ENCODE measurements around the gene DCHS1. TPM values are rescaled to one million over a fixed set of nuclear protein-coding genes. Genes with fewer than 3 reads are reported as not detected.

DCHS1 gene
- total and polyA plus RNA-seq, 2 donors (not counting 1 experiment from before 2014, with no cell fraction given) = 0.92 to 23.9 TPM

DNA sequence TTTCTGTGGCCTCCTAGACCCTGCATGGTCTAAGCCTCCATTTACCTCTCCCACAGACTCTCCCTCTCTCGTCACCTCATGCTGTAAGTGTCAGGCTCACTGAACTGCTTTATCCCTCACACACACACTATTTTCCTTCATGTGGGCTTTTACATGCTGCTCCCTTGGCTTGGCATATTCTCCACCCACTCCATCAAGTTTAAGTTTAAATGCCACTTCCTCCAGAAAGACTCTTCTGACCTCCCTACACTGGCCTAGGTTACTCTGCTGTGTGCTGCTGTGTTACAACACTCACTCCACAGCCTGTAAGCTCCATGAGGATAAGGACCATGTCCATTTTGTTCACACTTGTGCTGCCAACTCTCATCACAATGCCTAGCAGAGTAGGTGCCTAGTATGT lies 2.5 kb downstream of the DCHS1 start:
- H3K9ac ChIP-seq (ENCODE audit: insufficient read depth, low read length) = no peak overlapping the region
- peaks cover 37% of the 10 kb centered on the region for H3K27me3 ChIP-seq (ENCODE audit: control insufficient read depth, insufficient read depth, low read length)
- H3K36me3 ChIP-seq (ENCODE audit: control insufficient read depth, insufficient read depth, low read length) = no peaks in the 10 kb centered on the region
- H3K79me2 ChIP-seq (ENCODE audit: control insufficient read depth, insufficient read depth, low read length) = no peaks in the 10 kb centered on the region
- no peak overlapping the region for H3K27ac ChIP-seq (ENCODE audit: insufficient read depth, low read length)
- TF ChIP-seq, protein P1, sequence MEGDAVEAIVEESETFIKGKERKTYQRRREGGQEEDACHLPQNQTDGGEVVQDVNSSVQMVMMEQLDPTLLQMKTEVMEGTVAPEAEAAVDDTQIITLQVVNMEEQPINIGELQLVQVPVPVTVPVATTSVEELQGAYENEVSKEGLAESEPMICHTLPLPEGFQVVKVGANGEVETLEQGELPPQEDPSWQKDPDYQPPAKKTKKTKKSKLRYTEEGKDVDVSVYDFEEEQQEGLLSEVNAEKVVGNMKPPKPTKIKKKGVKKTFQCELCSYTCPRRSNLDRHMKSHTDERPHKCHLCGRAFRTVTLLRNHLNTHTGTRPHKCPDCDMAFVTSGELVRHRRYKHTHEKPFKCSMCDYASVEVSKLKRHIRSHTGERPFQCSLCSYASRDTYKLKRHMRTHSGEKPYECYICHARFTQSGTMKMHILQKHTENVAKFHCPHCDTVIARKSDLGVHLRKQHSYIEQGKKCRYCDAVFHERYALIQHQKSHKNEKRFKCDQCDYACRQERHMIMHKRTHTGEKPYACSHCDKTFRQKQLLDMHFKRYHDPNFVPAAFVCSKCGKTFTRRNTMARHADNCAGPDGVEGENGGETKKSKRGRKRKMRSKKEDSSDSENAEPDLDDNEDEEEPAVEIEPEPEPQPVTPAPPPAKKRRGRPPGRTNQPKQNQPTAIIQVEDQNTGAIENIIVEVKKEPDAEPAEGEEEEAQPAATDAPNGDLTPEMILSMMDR (conservative IDR thresholded peaks at IDR 0.05 in 1 of 2, IDR thresholded peaks at IDR 0.05 in 1 of 2; ENCODE audit: low read depth in 1 of 2, low read length in 2 of 2) = no peak
- no peak for TF ChIP-seq EZH2 (IDR thresholded peaks at IDR 0.05; ENCODE audit: low read length, missing control alignments)
- H4K20me1 ChIP-seq (ENCODE audit: control insufficient read depth, extremely low read depth, insufficient read depth, low read length) = no peaks in the 10 kb centered on the region
- H3K9me3 ChIP-seq (ENCODE audit: control insufficient read depth, insufficient read depth, low read depth, low read length) = no peaks in the 10 kb centered on the region
- no peak overlapping the region for H2AFZ ChIP-seq (ENCODE audit: low read length)
- H3K4me2 ChIP-seq (ENCODE audit: extremely low read depth, insufficient read depth, low read length) = no peak overlapping the region
- no peaks in the 10 kb centered on the region for H3K4me1 ChIP-seq (ENCODE audit: control insufficient read depth, extremely low read depth, insufficient read depth, low read length)
- no peak for DNase-seq (ENCODE audit: low read depth in 2 of 2)
- H3K4me3 ChIP-seq (replicated peaks in 1 of 4; ENCODE audit: control extremely low read depth in 1 of 4, insufficient read depth in 1 of 4, low read depth in 3 of 4, low read length in 4 of 4) = no peak overlapping the region

DNA sequence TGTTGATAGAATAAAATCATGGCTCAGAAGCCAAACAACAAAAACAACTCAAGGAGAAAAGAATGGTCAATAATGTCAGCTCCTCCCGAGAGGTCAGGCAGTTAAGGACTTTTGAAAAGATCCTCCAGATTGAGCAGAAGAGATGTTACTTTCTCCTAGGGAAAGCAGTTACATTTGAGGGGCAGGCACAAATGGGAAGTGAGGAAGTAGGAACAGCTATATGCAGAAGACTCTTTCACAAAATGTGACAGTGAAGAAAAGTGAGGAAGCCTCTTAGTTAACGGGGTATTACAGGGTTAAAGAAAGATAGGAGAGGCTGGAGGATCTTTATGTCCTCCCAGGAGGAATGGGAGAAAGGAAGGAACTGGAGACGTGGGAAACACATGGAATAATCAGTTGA lies 3.4 kb downstream of the DCHS1 start:
- Histone ChIP-seq H3K27me3 (ENCODE audit: control insufficient read depth, insufficient read depth, low read length) (peaks cover 37% of the 10 kb centered on the region), H4K20me1 (ENCODE audit: control insufficient read depth, extremely low read depth, insufficient read depth, low read length) (no peaks in the 10 kb centered on the region), H3K9ac (ENCODE audit: insufficient read depth, low read length) (no peak overlapping the region), H3K9me3 (ENCODE audit: control insufficient read depth, insufficient read depth, low read depth, low read length) (no peaks in the 10 kb centered on the region), H3K4me1 (ENCODE audit: control insufficient read depth, extremely low read depth, insufficient read depth, low read length) (peaks cover under 1% of the 10 kb centered on the region), H3K27ac (ENCODE audit: insufficient read depth, low read length) (no peak overlapping the region), H3K79me2 (ENCODE audit: control insufficient read depth, insufficient read depth, low read length) (no peaks in the 10 kb centered on the region), H3K4me3 (replicated peaks in 1 of 4; ENCODE audit: control extremely low read depth in 1 of 4, insufficient read depth in 1 of 4, low read depth in 3 of 4, low read length in 4 of 4) (no peak overlapping the region), H3K4me2 (ENCODE audit: extremely low read depth, insufficient read depth, low read length) (no peak overlapping the region), H2AFZ (ENCODE audit: low read length) (no peak overlapping the region), H3K36me3 (ENCODE audit: control insufficient read depth, insufficient read depth, low read length) (no peaks in the 10 kb centered on the region)
- TF ChIP-seq, protein P1 (conservative IDR thresholded peaks at IDR 0.05 in 1 of 2, IDR thresholded peaks at IDR 0.05 in 1 of 2; ENCODE audit: low read depth in 1 of 2, low read length in 2 of 2) = no peak
- TF ChIP-seq EZH2 (IDR thresholded peaks at IDR 0.05; ENCODE audit: low read length, missing control alignments) = no peak
- no peak for DNase-seq (ENCODE audit: low read depth in 2 of 2)

DNA sequence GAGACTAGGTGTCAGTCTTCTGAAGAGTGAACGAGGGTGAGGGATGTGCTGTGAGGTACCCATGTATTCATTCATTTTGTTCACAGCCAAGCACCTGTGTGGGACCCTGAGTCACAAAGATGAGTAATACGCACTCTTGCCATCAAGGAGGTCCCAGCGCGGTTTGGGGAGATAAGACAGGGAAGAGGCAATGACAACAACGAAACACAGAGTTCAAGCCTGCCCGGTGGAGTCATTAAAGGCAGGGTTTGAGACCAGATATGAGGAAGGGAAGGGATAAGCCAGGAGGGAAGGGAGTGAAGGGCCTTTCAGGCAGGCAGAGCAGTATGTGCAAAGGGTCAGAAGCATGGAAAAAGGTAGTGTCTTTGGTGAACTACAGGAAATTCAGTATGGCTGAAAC lies 4.6 kb downstream of the DCHS1 start:
- Histone ChIP-seq H3K9me3 (ENCODE audit: control insufficient read depth, insufficient read depth, low read depth, low read length) (no peaks in the 10 kb centered on the region), H3K27ac (ENCODE audit: insufficient read depth, low read length) (no peak overlapping the region), H4K20me1 (ENCODE audit: control insufficient read depth, extremely low read depth, insufficient read depth, low read length) (no peaks in the 10 kb centered on the region), H3K36me3 (ENCODE audit: control insufficient read depth, insufficient read depth, low read length) (no peaks in the 10 kb centered on the region), H3K9ac (ENCODE audit: insufficient read depth, low read length) (no peak overlapping the region), H3K79me2 (ENCODE audit: control insufficient read depth, insufficient read depth, low read length) (no peaks in the 10 kb centered on the region), H3K27me3 (ENCODE audit: control insufficient read depth, insufficient read depth, low read length) (peaks cover 31% of the 10 kb centered on the region), H2AFZ (ENCODE audit: low read length) (no peak overlapping the region), H3K4me1 (ENCODE audit: control insufficient read depth, extremely low read depth, insufficient read depth, low read length) (peaks cover 12% of the 10 kb centered on the region), H3K4me2 (ENCODE audit: extremely low read depth, insufficient read depth, low read length) (no peak overlapping the region), H3K4me3 (replicated peaks in 1 of 4; ENCODE audit: control extremely low read depth in 1 of 4, insufficient read depth in 1 of 4, low read depth in 3 of 4, low read length in 4 of 4) (no peak overlapping the region)
- DNase-seq (ENCODE audit: low read depth in 2 of 2) = peak in 1 of 2 donors; percentile 58
- no peak for TF ChIP-seq EZH2 (IDR thresholded peaks at IDR 0.05; ENCODE audit: low read length, missing control alignments)
- TF ChIP-seq, protein P1 (conservative IDR thresholded peaks at IDR 0.05 in 1 of 2, IDR thresholded peaks at IDR 0.05 in 1 of 2; ENCODE audit: low read depth in 1 of 2, low read length in 2 of 2) = no peak
